Activated naive CD8-positive, alpha-beta T cell (primary cell): ENCODE measurements around the gene PRKAB1.
"Not testable (repeated sequence)": the region's sequence is repeated elsewhere in the genome, so short reads cannot be mapped to it uniquely, and the experiment has no call there.

Experiments
- H3K27ac Mint-ChIP-seq: one replicate; pipeline ENCODE4 v1.8.0; 2021; ENCODE audit warnings: mixed read lengths
- H3K27me3 Mint-ChIP-seq: one replicate; pipeline ENCODE4 v1.8.0; 2021; ENCODE audit warnings: mixed read lengths
- H3K36me3 Mint-ChIP-seq: one replicate; pipeline ENCODE4 v1.8.0; 2021; ENCODE audit warnings: mixed read lengths
- H3K4me1 Mint-ChIP-seq: one replicate; pipeline ENCODE4 v1.8.0; 2021; ENCODE audit warnings: low read depth, mixed read lengths
- H3K4me3 Mint-ChIP-seq: one replicate; pipeline ENCODE4 v1.8.0; 2021; ENCODE audit warnings: mild to moderate bottlenecking, mixed read lengths
- H3K9me3 Mint-ChIP-seq: one replicate; pipeline ENCODE4 v1.8.0; 2021; ENCODE audit warnings: low read depth, mixed read lengths

Gene PRKAB1

DNA sequence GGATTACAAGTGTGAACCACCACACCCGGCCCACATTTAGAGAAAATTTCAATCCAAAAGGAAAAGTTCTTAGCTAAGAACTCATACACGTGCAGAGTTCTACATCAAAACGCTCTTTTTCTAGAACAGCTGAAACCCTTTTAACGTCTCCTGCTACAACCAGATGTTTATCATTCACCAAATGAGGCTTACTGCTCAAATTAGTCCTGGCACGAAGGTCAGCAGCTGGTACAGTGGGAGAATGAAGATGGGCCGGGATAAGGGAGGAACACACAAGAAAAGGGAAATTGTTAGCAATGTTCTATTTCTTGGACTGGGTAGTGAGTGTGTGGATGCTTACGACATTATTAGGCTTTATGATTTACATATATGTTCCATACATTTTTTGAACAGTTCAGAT lies 37.2 kb downstream of the PRKAB1 start:
- H3K36me3 Mint-ChIP-seq: peaks cover 2% of the 10 kb centered on the region
- no peaks in the 10 kb centered on the region for H3K27me3 Mint-ChIP-seq
- H3K27ac Mint-ChIP-seq: no peak overlapping the region

DNA sequence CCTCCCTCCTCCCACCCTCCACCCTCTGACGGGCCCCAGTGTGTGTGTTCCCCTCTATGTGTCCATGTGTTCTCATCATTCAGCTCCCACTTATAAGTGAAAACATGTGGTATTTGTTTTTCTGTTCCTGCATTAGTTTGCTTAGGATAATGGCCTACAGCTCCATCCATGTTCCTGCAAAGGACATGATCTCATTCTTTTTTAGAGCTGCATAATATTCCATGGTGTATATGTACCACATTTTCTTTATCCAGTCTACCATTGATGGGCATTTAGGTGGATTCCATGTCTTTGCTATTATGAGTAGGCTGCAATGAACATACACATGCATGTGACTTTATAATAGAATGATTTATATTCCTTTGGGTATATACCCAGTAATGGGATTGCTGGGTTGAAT lies 38.5 kb downstream of the PRKAB1 start:
- H3K4me1 Mint-ChIP-seq, H3K9me3 Mint-ChIP-seq, H3K4me3 Mint-ChIP-seq, H3K36me3 Mint-ChIP-seq, H3K27ac Mint-ChIP-seq, H3K27me3 Mint-ChIP-seq: not testable (repeated sequence)

More for the DNA sequence above, 37.2 kb downstream of the PRKAB1 start:
- Mint-ChIP-seq H3K4me3 (no peak overlapping the region), H3K9me3 (no peaks in the 10 kb centered on the region), H3K4me1 (no peaks in the 10 kb centered on the region)

DNA sequence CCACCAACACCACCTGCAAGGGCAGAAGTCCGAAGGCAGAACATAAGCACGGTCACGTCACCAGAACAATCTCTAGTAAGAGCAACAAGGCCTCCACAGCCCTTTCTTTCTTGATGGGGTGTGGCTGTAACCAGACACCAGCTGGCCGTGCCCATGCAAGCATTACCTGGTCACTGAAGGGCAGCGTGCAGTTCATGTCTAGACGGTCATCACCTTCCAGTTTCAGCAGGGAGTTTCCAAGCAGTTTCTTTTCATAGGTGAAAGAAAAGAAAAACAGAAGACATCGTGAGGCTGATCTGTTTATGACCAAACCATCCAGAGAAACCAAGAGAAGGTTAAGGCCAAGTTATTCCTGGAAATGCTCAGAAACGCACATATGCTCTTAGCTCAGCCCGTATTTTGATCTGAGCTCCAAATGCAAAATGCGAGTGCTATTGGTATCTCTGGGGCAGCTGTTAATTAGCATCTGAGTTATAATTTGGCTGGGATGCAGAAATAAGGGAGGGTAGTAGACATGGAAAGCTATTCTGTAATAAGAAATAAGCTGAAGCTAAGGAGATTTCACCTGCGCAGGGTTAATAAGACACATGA lies 42.5 kb downstream of the PRKAB1 start:
- H3K36me3 Mint-ChIP-seq: peaks cover 15% of the 10 kb centered on the region
- H3K27me3 Mint-ChIP-seq: no peaks in the 10 kb centered on the region
- no peak overlapping the region for H3K4me3 Mint-ChIP-seq
- H3K4me1 Mint-ChIP-seq: peaks cover 3% of the 10 kb centered on the region
- peaks cover 5% of the 10 kb centered on the region for H3K9me3 Mint-ChIP-seq
- no peak overlapping the region for H3K27ac Mint-ChIP-seq

GRCh38 chr12:119710965-119711551 lies 43.1 kb downstream of the PRKAB1 start:
- Mint-ChIP-seq H3K4me1 (peaks cover 3% of the 10 kb centered on the region), H3K9me3 (peaks cover 5% of the 10 kb centered on the region), H3K27me3 (no peaks in the 10 kb centered on the region), H3K27ac (no peak overlapping the region), H3K36me3 (peaks cover 15% of the 10 kb centered on the region), H3K4me3 (no peak overlapping the region)

DNA sequence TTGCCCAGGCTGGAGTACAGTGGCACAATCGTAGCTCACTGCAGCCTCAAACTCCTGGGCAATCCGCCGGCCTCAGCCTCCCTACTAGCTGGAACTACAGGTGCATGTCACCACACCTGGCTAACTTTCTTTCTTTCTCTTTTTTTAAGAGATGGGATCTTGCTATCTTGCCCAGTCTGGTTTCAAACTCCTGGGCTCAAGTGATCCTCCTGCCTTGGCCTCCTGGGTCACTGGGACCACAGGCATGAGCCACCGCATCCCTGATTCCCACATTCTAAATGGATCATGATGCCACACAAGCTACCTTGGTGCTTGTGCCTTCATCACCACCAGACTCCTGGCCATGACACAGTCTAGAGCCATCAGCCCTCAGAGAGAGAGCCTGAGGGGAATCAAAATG lies 43.8 kb downstream of the PRKAB1 start:
- Mint-ChIP-seq H3K27ac (no peak overlapping the region), H3K4me1 (peaks cover 3% of the 10 kb centered on the region), H3K9me3 (peaks cover 5% of the 10 kb centered on the region), H3K36me3 (peaks cover 15% of the 10 kb centered on the region), H3K4me3 (no peak overlapping the region), H3K27me3 (no peaks in the 10 kb centered on the region)

GRCh38 chr12:119712721-119713120 lies 44.8 kb downstream of the PRKAB1 start:
- H3K36me3 Mint-ChIP-seq: peaks cover 15% of the 10 kb centered on the region
- peaks cover 3% of the 10 kb centered on the region for H3K4me1 Mint-ChIP-seq
- H3K9me3 Mint-ChIP-seq: peaks cover 5% of the 10 kb centered on the region
- H3K27me3 Mint-ChIP-seq: no peaks in the 10 kb centered on the region
- no peak overlapping the region for H3K27ac Mint-ChIP-seq
- H3K4me3 Mint-ChIP-seq: no peak overlapping the region

DNA sequence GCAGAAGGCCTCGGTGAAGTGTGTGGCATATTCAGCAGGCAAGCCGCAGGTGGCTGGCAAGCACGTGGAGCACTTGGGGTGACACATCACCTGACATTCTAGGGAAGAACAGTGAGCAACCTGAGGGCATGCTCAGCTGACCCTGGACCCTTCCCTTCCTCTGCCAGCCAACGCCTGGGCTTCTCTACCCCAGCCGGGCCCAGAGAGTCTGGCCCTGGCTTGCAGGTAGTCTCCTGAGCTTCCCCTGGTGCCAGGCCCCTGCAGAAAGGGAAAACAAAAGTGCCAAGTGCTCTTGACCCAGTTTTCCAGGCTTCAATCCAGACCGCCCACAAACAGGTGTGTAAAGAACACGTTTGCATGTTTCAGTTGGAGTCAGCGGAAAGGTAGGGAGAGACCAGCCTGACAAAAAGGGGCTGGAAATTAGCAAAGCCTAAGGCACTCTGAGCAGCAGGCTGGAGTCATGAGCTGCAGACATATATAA lies 45.7 kb downstream of the PRKAB1 start:
- H3K36me3 Mint-ChIP-seq: peaks cover 13% of the 10 kb centered on the region
- H3K4me1 Mint-ChIP-seq: peaks cover 3% of the 10 kb centered on the region
- H3K27ac Mint-ChIP-seq: no peak overlapping the region
- no peak overlapping the region for H3K4me3 Mint-ChIP-seq
- peaks cover 5% of the 10 kb centered on the region for H3K9me3 Mint-ChIP-seq
- H3K27me3 Mint-ChIP-seq: no peaks in the 10 kb centered on the region

- Mint-ChIP-seq H3K4me3 (no peak overlapping the region), H3K27ac (no peak overlapping the region), H3K36me3 (peaks cover 13% of the 10 kb centered on the region), H3K27me3 (no peaks in the 10 kb centered on the region), H3K4me1 (peaks cover 3% of the 10 kb centered on the region), H3K9me3 (peaks cover 5% of the 10 kb centered on the region)
These were observed 46.8 kb downstream of the PRKAB1 start for GRCh38 chr12:119714614-119715267.

- Mint-ChIP-seq H3K4me1 (peaks cover 3% of the 10 kb centered on the region), H3K9me3 (peaks cover 5% of the 10 kb centered on the region), H3K27me3 (no peaks in the 10 kb centered on the region), H3K27ac (no peak overlapping the region), H3K36me3 (peaks cover 13% of the 10 kb centered on the region), H3K4me3 (no peak overlapping the region)
These were observed 47.3 kb downstream of the PRKAB1 start for GRCh38 chr12:119715268-119715620.

- peaks cover 3% of the 10 kb centered on the region for H3K4me1 Mint-ChIP-seq
- H3K27me3 Mint-ChIP-seq: no peaks in the 10 kb centered on the region
- H3K27ac Mint-ChIP-seq: no peak overlapping the region
- peaks cover 5% of the 10 kb centered on the region for H3K9me3 Mint-ChIP-seq
- H3K36me3 Mint-ChIP-seq: peaks cover 10% of the 10 kb centered on the region
- H3K4me3 Mint-ChIP-seq: no peak overlapping the region
These were observed 50.2 kb downstream of the PRKAB1 start for GRCh38 chr12:119718141-119718540.

GRCh38 chr12:119720349-119720748 lies 52.4 kb downstream of the PRKAB1 start:
- H3K27me3 Mint-ChIP-seq: no peaks in the 10 kb centered on the region
- H3K36me3 Mint-ChIP-seq: peaks cover 3% of the 10 kb centered on the region
- H3K4me1 Mint-ChIP-seq: peaks cover 1% of the 10 kb centered on the region
- H3K9me3 Mint-ChIP-seq: no peaks in the 10 kb centered on the region
- no peak overlapping the region for H3K4me3 Mint-ChIP-seq
- no peak overlapping the region for H3K27ac Mint-ChIP-seq

DNA sequence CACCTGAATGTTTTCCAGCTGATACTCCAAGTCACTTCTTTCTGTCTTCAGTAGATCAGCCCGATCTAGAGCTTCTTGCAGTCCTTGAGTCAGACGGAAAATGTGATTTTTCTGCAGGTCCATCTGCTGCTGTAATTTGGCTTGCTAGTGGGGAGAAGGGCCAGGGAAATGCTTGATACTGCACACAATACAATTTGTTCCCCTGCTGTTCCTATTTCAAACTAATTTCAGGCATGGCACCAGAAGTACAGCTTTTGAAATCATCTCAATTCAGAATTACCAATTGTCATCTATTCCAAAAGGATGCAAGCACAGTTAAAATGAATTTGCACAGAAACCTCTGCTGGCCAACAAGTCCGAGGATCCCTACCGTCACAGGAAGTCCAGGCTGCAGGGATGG lies 53.4 kb downstream of the PRKAB1 start:
- no peaks in the 10 kb centered on the region for H3K27me3 Mint-ChIP-seq
- no peak overlapping the region for H3K4me3 Mint-ChIP-seq
- peaks cover 3% of the 10 kb centered on the region for H3K36me3 Mint-ChIP-seq
- H3K4me1 Mint-ChIP-seq: no peaks in the 10 kb centered on the region
- H3K9me3 Mint-ChIP-seq: no peaks in the 10 kb centered on the region
- H3K27ac Mint-ChIP-seq: no peak overlapping the region

DNA sequence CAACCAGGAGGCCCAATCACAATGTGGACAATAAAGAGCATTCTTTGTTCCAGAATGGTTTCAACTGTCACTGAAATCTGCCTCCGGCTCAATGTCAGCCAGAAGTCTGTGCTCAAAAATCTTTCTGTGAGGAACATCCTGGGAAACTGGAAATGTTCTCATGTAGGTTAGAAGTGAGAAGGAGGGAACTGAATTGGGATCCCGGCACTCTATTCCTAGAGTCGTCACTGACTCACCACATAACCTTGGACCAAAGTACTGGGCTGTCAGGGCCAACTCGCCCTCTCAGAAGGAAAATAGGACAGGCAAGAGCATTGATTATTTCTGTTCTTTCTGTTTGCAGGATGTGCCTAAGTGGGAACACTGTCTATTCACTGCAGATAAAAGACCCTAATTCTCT lies 57.6 kb downstream of the PRKAB1 start:
- H3K27me3 Mint-ChIP-seq: no peaks in the 10 kb centered on the region
- H3K9me3 Mint-ChIP-seq: no peaks in the 10 kb centered on the region
- peaks cover 5% of the 10 kb centered on the region for H3K36me3 Mint-ChIP-seq
- no peak overlapping the region for H3K27ac Mint-ChIP-seq
- no peaks in the 10 kb centered on the region for H3K4me1 Mint-ChIP-seq
- no peak overlapping the region for H3K4me3 Mint-ChIP-seq

- H3K27me3 Mint-ChIP-seq: no peaks in the 10 kb centered on the region
- H3K4me3 Mint-ChIP-seq: no peak overlapping the region
- no peak overlapping the region for H3K27ac Mint-ChIP-seq
- H3K4me1 Mint-ChIP-seq: no peaks in the 10 kb centered on the region
- no peaks in the 10 kb centered on the region for H3K9me3 Mint-ChIP-seq
- H3K36me3 Mint-ChIP-seq: peaks cover 3% of the 10 kb centered on the region
These were observed 59.9 kb downstream of the PRKAB1 start for GRCh38 chr12:119727600-119728443.

- Mint-ChIP-seq H3K9me3 (no peaks in the 10 kb centered on the region), H3K27ac (no peak overlapping the region), H3K4me3 (no peak overlapping the region), H3K27me3 (no peaks in the 10 kb centered on the region), H3K4me1 (no peaks in the 10 kb centered on the region), H3K36me3 (peaks cover 3% of the 10 kb centered on the region)
These were observed 60.5 kb downstream of the PRKAB1 start for GRCh38 chr12:119728444-119728745.
